OCI-LY3 (cell line): ENCODE data around the gene ELAVL1.

ENCODE experiments used
- H2AFZ ChIP-seq: fragments of 200-600, 300-600 bp; shearing (Covaris generic); 2 replicates; pipeline ENCODE4 v1.6.0; 2014; ENCODE audit warnings: antibody characterized with exemption, low read depth, low read length
- H3K27ac ChIP-seq: fragments of 200-600, 300-600 bp; sonication (generic); 2 replicates; pipeline ENCODE4 v1.5.1; 2014; ENCODE audit warnings: mild to moderate bottlenecking, low read length, moderate library complexity, mixed read lengths
- H3K27me3 ChIP-seq: fragments of 200-600, 300-600 bp; sonication (generic); 2 replicates; pipeline ENCODE4 v1.6.1; 2014; ENCODE audit warnings: low read depth, low read length, mixed read lengths
- H3K36me3 ChIP-seq: fragments of 200-600, 300-600 bp; sonication (generic); replicated peaks from 2 replicates; pipeline ENCODE3; 2014; ENCODE audit warnings: low read depth, low read length, mixed read lengths
- H3K4me1 ChIP-seq: fragments of 300-600, 200-600 bp; sonication (generic); 2 replicates; pipeline ENCODE4 v1.6.1; 2014; ENCODE audit warnings: low read length, mixed read lengths
- H3K4me2 ChIP-seq: fragments of 200-600, 300-600 bp; sonication (generic); 2 replicates; pipeline ENCODE4 v1.6.1; 2014; ENCODE audit warnings: low read length, mixed read lengths
- H3K4me3 ChIP-seq: fragments of 300-600, 200-600 bp; sonication (generic); 2 replicates; pipeline ENCODE4 v1.5.1; 2014; ENCODE audit warnings: antibody characterized with exemption, mild to moderate bottlenecking, low read length, moderate library complexity
- H3K79me2 ChIP-seq: fragments of 300-600, 200-600 bp; shearing (Covaris generic); 2 replicates; pipeline ENCODE4 v1.6.1; 2014; ENCODE audit warnings: mild to moderate bottlenecking, low read length, mixed read lengths
- H3K9ac ChIP-seq: fragments of 300-600, 200-600 bp; shearing (Covaris generic); 2 replicates; pipeline ENCODE4 v1.6.0; 2014; ENCODE audit warnings: mild to moderate bottlenecking, low read length, moderate library complexity
- H3K9me3 ChIP-seq: fragments of 200-600, 300-600 bp; shearing (Covaris generic); 2 replicates; pipeline ENCODE4 v1.6.1; 2014; ENCODE audit warnings: low read length, mixed read lengths; ENCODE audit not compliant: insufficient read depth
- H4K20me1 ChIP-seq: fragments of 200-600, 300-600 bp; sonication (generic); 2 replicates; pipeline ENCODE4 v1.6.1; 2016; ENCODE audit warnings: low read length, mixed read lengths; ENCODE audit not compliant: insufficient read depth
- EZH2phosphoT487 ChIP-seq: fragments of 200-600 bp; shearing (Covaris generic); IDR thresholded peaks from 2 replicates; pipeline ENCODE4 v1.6.1; 2018; ENCODE audit warnings: antibody characterized with exemption, mixed run types, low read depth
- TF ChIP-seq, protein P1 (sequence below): fragments of 200-600, 300-600 bp; sonication (generic); IDR thresholded peaks from 2 replicates; pipeline ENCODE4 v1.5.1; 2014; ENCODE audit warnings: antibody characterized with exemption, low read length, low read depth

ELAVL1 gene

DNA sequence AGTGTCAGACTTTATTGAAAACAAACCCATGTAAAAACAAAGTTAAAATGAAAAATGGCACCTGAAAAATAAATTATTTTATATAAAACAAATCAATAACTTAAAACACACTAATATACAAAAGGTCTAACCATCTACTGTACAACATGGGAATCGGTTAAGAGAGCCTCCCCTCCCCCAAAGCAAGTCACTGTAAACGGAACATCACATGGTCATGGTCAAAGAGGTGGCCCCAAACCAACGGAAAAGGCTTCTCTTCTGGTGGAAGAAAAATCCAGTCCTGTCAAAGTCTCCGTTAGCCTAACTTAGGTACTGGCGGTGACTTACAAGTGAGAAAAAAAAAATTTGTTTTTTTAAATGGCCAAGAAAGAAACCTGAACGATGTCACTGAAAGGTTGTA lies 46.2 kb downstream of the ELAVL1 start:
- Histone ChIP-seq H3K4me3 (no peak overlapping the region), H3K9me3 (no peaks in the 10 kb centered on the region), H3K9ac (no peak overlapping the region), H4K20me1 (no peaks in the 10 kb centered on the region), H3K27me3 (no peaks in the 10 kb centered on the region), H3K4me1 (no peaks in the 10 kb centered on the region), H3K4me2 (no peak overlapping the region), H3K79me2 (no peaks in the 10 kb centered on the region), H3K27ac (no peak overlapping the region), H3K36me3 (peaks cover 60% of the 10 kb centered on the region), H2AFZ (no peak overlapping the region)
- TF ChIP-seq, protein P1, sequence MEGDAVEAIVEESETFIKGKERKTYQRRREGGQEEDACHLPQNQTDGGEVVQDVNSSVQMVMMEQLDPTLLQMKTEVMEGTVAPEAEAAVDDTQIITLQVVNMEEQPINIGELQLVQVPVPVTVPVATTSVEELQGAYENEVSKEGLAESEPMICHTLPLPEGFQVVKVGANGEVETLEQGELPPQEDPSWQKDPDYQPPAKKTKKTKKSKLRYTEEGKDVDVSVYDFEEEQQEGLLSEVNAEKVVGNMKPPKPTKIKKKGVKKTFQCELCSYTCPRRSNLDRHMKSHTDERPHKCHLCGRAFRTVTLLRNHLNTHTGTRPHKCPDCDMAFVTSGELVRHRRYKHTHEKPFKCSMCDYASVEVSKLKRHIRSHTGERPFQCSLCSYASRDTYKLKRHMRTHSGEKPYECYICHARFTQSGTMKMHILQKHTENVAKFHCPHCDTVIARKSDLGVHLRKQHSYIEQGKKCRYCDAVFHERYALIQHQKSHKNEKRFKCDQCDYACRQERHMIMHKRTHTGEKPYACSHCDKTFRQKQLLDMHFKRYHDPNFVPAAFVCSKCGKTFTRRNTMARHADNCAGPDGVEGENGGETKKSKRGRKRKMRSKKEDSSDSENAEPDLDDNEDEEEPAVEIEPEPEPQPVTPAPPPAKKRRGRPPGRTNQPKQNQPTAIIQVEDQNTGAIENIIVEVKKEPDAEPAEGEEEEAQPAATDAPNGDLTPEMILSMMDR, result no peak
- no peak for TF ChIP-seq EZH2phosphoT487

DNA sequence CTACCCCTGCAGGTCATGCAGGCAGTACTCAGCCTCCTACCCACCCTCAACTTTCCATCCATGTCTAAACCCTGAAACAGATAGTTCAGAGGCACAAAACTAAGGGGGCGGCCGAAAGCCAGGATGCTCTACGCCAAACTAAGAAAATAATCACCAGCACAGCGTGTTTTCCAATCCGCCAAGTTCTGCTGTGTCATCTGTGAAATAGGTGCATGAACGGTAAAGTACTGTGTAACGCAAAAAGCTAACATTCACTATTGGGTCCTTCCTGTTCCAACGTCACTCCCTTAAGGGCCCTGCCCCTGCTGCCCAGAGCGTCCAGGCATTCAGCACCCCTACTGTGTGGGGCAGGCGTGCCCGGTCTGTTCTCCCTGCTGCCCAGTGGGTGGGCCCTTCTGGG lies 49.7 kb downstream of the ELAVL1 start:
- H3K9ac ChIP-seq, result no peak overlapping the region
- no peaks in the 10 kb centered on the region for H3K27me3 ChIP-seq
- no peak overlapping the region for H3K27ac ChIP-seq
- TF ChIP-seq, protein P1, result no peak
- TF ChIP-seq EZH2phosphoT487, result no peak
- no peak overlapping the region for H2AFZ ChIP-seq
- H3K79me2 ChIP-seq, result no peaks in the 10 kb centered on the region
- no peak overlapping the region for H3K4me2 ChIP-seq
- H3K36me3 ChIP-seq, result peaks cover 28% of the 10 kb centered on the region
- no peaks in the 10 kb centered on the region for H4K20me1 ChIP-seq
- H3K4me1 ChIP-seq, result no peaks in the 10 kb centered on the region
- H3K4me3 ChIP-seq, result no peak overlapping the region
- H3K9me3 ChIP-seq, result no peaks in the 10 kb centered on the region

DNA sequence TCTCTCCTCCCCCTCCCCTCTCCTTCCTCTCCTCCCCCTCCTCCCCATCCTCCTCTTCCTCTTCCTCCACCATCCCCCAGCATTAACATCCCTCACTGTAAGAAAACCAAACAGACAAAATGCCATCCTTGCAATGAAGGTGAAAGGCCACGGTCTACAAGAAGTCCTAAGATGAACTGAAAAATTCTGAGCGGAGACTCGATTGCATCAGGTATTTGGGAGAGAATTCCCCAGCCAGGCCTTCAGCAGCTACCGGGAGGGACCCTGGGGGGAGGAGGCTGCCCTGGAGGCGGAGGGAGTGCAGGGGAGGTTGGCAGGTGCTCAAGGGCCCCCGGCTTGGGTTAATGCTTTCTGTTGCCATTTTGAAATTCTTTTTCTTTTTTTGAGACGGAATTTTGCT lies 51.9 kb downstream of the ELAVL1 start:
- Histone ChIP-seq H4K20me1 (no peaks in the 10 kb centered on the region), H3K27ac (no peak overlapping the region), H3K27me3 (no peaks in the 10 kb centered on the region), H3K9me3 (no peaks in the 10 kb centered on the region), H3K4me3 (no peak overlapping the region), H2AFZ (no peak overlapping the region), H3K79me2 (no peaks in the 10 kb centered on the region), H3K36me3 (peaks cover 18% of the 10 kb centered on the region), H3K4me1 (no peaks in the 10 kb centered on the region), H3K4me2 (no peak overlapping the region), H3K9ac (no peak overlapping the region)
- TF ChIP-seq, protein P1, result no peak
- no peak for TF ChIP-seq EZH2phosphoT487

DNA sequence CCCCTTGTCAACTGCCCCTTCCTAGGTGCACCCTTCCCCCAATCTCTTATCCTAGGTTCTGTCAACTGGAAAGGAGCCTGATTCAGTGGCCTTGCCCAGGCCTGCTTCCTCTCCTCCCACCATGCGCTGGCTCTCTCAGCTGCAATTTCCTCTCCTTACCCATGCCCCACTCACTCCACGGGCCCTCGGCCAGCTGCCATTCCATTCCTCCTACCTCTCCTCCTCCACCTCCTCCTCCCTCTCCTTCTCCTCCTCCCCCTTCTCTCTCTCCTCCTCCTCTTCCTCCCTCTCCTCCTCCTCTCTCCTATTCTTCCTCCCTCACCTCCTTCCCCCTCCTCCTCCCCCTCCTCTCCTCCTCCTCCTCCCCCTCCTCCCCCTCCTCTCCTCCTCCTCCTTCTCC lies 52.4 kb downstream of the ELAVL1 start:
- H3K9me3 ChIP-seq, result no peaks in the 10 kb centered on the region
- H3K9ac ChIP-seq, result no peak overlapping the region
- no peak overlapping the region for H3K4me2 ChIP-seq
- no peaks in the 10 kb centered on the region for H3K27me3 ChIP-seq
- H3K36me3 ChIP-seq, result peaks cover 14% of the 10 kb centered on the region
- no peaks in the 10 kb centered on the region for H3K79me2 ChIP-seq
- no peak overlapping the region for H3K4me3 ChIP-seq
- no peaks in the 10 kb centered on the region for H4K20me1 ChIP-seq
- H3K4me1 ChIP-seq, result no peaks in the 10 kb centered on the region
- no peak overlapping the region for H2AFZ ChIP-seq
- no peak overlapping the region for H3K27ac ChIP-seq
- TF ChIP-seq, protein P1, result no peak
- no peak for TF ChIP-seq EZH2phosphoT487
